Measurements from ENCODE around the gene HMGN1. TPM values are rescaled to one million over a fixed set of nuclear protein-coding genes. Genes with fewer than 3 reads are reported as not detected.

The HMGN1 gene
- total RNA-seq, 2 experiments from 2014 or later, result 264 to 492 TPM

DNA sequence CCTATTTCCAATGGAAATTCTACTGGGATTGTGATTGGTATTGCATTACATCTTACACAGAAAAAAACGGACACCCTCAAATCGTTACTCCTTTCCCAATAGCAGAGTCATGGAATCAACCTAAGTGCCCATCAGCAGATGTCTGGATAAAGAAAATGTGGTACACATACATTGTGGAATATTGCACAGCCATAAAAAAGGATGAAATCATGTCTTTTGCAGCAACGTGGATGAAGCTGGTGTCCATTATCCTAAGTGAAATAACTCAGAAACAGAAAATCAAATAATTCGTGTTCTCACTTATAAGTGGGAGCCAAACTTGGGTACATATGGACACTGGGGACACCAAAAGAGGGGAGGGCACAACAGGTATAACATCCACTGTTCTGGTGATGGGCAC is 14.3 kb downstream of the HMGN1 start:
- TF ChIP-seq, protein P1, sequence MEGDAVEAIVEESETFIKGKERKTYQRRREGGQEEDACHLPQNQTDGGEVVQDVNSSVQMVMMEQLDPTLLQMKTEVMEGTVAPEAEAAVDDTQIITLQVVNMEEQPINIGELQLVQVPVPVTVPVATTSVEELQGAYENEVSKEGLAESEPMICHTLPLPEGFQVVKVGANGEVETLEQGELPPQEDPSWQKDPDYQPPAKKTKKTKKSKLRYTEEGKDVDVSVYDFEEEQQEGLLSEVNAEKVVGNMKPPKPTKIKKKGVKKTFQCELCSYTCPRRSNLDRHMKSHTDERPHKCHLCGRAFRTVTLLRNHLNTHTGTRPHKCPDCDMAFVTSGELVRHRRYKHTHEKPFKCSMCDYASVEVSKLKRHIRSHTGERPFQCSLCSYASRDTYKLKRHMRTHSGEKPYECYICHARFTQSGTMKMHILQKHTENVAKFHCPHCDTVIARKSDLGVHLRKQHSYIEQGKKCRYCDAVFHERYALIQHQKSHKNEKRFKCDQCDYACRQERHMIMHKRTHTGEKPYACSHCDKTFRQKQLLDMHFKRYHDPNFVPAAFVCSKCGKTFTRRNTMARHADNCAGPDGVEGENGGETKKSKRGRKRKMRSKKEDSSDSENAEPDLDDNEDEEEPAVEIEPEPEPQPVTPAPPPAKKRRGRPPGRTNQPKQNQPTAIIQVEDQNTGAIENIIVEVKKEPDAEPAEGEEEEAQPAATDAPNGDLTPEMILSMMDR (conservative IDR thresholded peaks at IDR 0.05; ENCODE audit: low read length), result no peak
- no peak for TF ChIP-seq EZH2phosphoT487 (IDR thresholded peaks at IDR 0.05; ENCODE audit: borderline replicate concordance, low read depth, low read length)
- Histone ChIP-seq H3K36me3 (ENCODE audit: insufficient read depth, low read length) (no peaks in the 10 kb centered on the region), H3K4me3 (ENCODE audit: low read depth, low read length, poor library complexity, severe bottlenecking) (no peak overlapping the region), H3K4me2 (ENCODE audit: low read length) (no peak overlapping the region), H3K79me2 (ENCODE audit: insufficient read depth, low read depth, low read length) (no peaks in the 10 kb centered on the region), H3K4me1 (ENCODE audit: insufficient read depth, low read length, poor library complexity, severe bottlenecking) (peaks cover 31% of the 10 kb centered on the region), H3K9me3 (ENCODE audit: low read length) (no peaks in the 10 kb centered on the region), H2AFZ (ENCODE audit: low read length) (no peak overlapping the region), H3K27ac (ENCODE audit: low read depth, low read length, poor library complexity, severe bottlenecking) (no peak overlapping the region), H4K20me1 (ENCODE audit: insufficient read depth, low read length) (no peaks in the 10 kb centered on the region), H3K9me2 (ENCODE audit: insufficient read depth, low read length) (no peaks in the 10 kb centered on the region)
- ChIA-PET POLR2A (no interaction called here), CTCF (ENCODE audit: unreplicated experiment) (no interaction called here)
- no TSS peak for BruUV-seq (replicated peaks)
- no peak for DNase-seq (ENCODE audit: low spot score)
- intact Hi-C loops (cut with micrococcal nuclease; ENCODE audit: unreplicated experiment), result no loop called here

DNA sequence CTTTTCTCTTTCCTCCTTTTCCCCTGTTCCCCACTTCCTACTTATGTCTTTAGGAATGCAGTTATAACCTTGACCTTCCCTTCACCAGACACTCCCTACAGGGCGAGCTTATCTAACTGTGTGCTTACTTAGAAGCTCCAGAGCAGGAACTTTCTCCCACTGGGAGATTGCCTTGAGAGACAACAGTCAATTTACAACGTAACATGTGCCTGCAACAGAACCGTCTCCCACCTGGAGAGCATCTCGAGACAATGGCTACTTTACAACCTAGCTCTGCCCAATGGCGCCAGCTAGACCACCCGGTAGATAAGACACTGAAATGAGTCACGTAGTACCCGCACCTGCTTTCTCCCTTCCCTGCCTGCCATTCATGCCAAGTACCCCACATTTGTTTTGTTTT is 16.7 kb downstream of the HMGN1 start:
- no peaks in the 10 kb centered on the region for H3K9me3 ChIP-seq (ENCODE audit: low read length)
- no peaks in the 10 kb centered on the region for H3K9me2 ChIP-seq (ENCODE audit: insufficient read depth, low read length)
- no peak for DNase-seq (ENCODE audit: low spot score)
- intact Hi-C loops (cut with micrococcal nuclease; ENCODE audit: unreplicated experiment), result no loop called here
- POLR2A ChIA-PET, result interaction anchor here (0.9 to 2.1 kb wide), 5 partner anchors 9 to 17 kb away, joined by 3 to 12 read pairs (median 3); no protein-coding TSS in a partner anchor
- H3K4me3 ChIP-seq (ENCODE audit: low read depth, low read length, poor library complexity, severe bottlenecking), result no peak overlapping the region
- no peaks in the 10 kb centered on the region for H3K36me3 ChIP-seq (ENCODE audit: insufficient read depth, low read length)
- BruUV-seq (replicated peaks), result no TSS peak
- no peak overlapping the region for H3K27ac ChIP-seq (ENCODE audit: low read depth, low read length, poor library complexity, severe bottlenecking)
- H2AFZ ChIP-seq (ENCODE audit: low read length), result peak overlapping the region; percentile 84; the same call in 1 of the 2 replicates
- H3K79me2 ChIP-seq (ENCODE audit: insufficient read depth, low read depth, low read length), result no peaks in the 10 kb centered on the region
- no peak for TF ChIP-seq EZH2phosphoT487 (IDR thresholded peaks at IDR 0.05; ENCODE audit: borderline replicate concordance, low read depth, low read length)
- TF ChIP-seq, protein P1 (conservative IDR thresholded peaks at IDR 0.05; ENCODE audit: low read length), result no peak
- peak overlapping the region; percentile 39; the same call in 1 of the 2 replicates for H3K4me2 ChIP-seq (ENCODE audit: low read length)
- CTCF ChIA-PET (ENCODE audit: unreplicated experiment), result no interaction called here
- H4K20me1 ChIP-seq (ENCODE audit: insufficient read depth, low read length), result no peaks in the 10 kb centered on the region
- H3K4me1 ChIP-seq (ENCODE audit: insufficient read depth, low read length, poor library complexity, severe bottlenecking), result peaks cover 27% of the 10 kb centered on the region

DNA sequence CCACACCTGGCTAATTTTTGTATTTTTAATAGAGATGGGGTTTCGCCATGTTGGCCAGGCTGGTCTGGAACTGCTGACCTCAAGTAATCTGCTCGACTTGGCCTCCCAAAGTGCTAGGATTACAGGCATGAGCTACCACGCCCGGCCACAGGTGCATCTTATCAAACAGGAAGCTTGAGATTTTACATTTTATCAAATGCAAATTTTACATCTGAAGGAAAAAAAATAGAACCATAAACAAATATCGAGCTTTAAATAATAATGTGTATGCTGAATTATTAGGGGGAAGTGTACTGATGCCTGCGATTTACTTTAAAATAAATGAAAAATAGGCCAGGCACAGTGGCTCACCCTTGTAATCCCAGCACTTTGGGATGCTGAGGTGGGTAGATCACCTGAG is 18.9 kb downstream of the HMGN1 start:
- no TSS peak for BruUV-seq (replicated peaks)
- CTCF ChIA-PET (ENCODE audit: unreplicated experiment), result no interaction called here
- H3K4me2 ChIP-seq (ENCODE audit: low read length), result peak overlapping the region; percentile 40; the same call in 1 of the 2 replicates

More for the DNA sequence above, 18.9 kb downstream of the HMGN1 start:
- Histone ChIP-seq H3K9me2 (ENCODE audit: insufficient read depth, low read length) (no peaks in the 10 kb centered on the region), H3K36me3 (ENCODE audit: insufficient read depth, low read length) (no peaks in the 10 kb centered on the region), H2AFZ (ENCODE audit: low read length) (no peak overlapping the region; the same call in 1 of the 2 replicates), H3K9me3 (ENCODE audit: low read length) (peaks cover 3% of the 10 kb centered on the region; the same call in 1 of the 2 replicates), H3K79me2 (ENCODE audit: insufficient read depth, low read depth, low read length) (no peaks in the 10 kb centered on the region), H3K4me1 (ENCODE audit: insufficient read depth, low read length, poor library complexity, severe bottlenecking) (peaks cover 25% of the 10 kb centered on the region), H3K4me3 (ENCODE audit: low read depth, low read length, poor library complexity, severe bottlenecking) (no peak overlapping the region), H3K27ac (ENCODE audit: low read depth, low read length, poor library complexity, severe bottlenecking) (no peak overlapping the region), H4K20me1 (ENCODE audit: insufficient read depth, low read length) (no peaks in the 10 kb centered on the region)
- POLR2A ChIA-PET, result interaction anchor here (0.6 to 1.7 kb wide), 6 partner anchors 14 to 144 kb away, joined by 3 to 15 read pairs (median 4); partner anchors contain the start of genes BRWD1 and HMGN1
- TF ChIP-seq, protein P1 (conservative IDR thresholded peaks at IDR 0.05; ENCODE audit: low read length), result no peak
- no peak for TF ChIP-seq EZH2phosphoT487 (IDR thresholded peaks at IDR 0.05; ENCODE audit: borderline replicate concordance, low read depth, low read length)
- no peak for DNase-seq (ENCODE audit: low spot score)
- intact Hi-C loops (cut with micrococcal nuclease; ENCODE audit: unreplicated experiment), result no loop called here

Measured in OCI-LY7 (cell line).